Endothelial cell of umbilical vein (primary cell): ENCODE measurements around the gene EIF4A3. TPM values are rescaled to one million over a fixed set of nuclear protein-coding genes. Genes with fewer than 3 reads are reported as not detected.

Experiments used
- BruUV-seq: library from RNA; stranded (reverse); fragments of 400-500 nt; replicated peaks from 2 replicates; lab custom pipeline; 2021; lab: Mats Ljungman, UMichigan
- CTCF ChIA-PET: fragments of 300-600, 350-600 bp; sonication (Branson Sonifier 250); formaldehyde crosslinking; loops from one replicate; lab custom pipeline; 2021; ENCODE audit warnings: antibody characterized with exemption, inconsistent platforms; lab: Charles Lee
- POLR2A ChIA-PET: fragments of 300-600, 350-600 bp; sonication (Branson Sonifier 250); formaldehyde crosslinking; loops from one replicate; lab custom pipeline; 2021; ENCODE audit warnings: antibody characterized with exemption, inconsistent platforms; lab: Charles Lee
- DNase-seq: peaks from one replicate; pipeline ENCODE4 v3.0.0-alpha.2; 2011; ENCODE audit warnings: low read depth, low spot score
- FAIRE-seq: peaks from 2 replicates; lab custom pipeline; 2011; peaks lifted over from hg19 to GRCh38; lab: Jason Lieb, UNC
- H2AFZ ChIP-seq: 2 replicates; pipeline ENCODE4 v1.6.0; 2012; ENCODE audit warnings: low read depth, low read length, control low read depth, inconsistent platforms
- H3K27ac ChIP-seq: 2 replicates; pipeline ENCODE4 v1.5.1; 2011; ENCODE audit warnings: low read depth, mild to moderate bottlenecking, control low read depth, low read length, moderate library complexity; ENCODE audit not compliant: insufficient read depth
- H3K27me3 ChIP-seq, 2 experiments: 2 replicates each; pipeline versions ENCODE4 v1.6.0 to v1.6.1; 2011; ENCODE audit warnings: low read length in 2 of 2, mixed read lengths in 1 of 2; ENCODE audit not compliant: control insufficient read depth in 2 of 2, insufficient read depth in 2 of 2
- H3K36me3 ChIP-seq, 2 experiments: 2 replicates in 1 of 2; 3 replicates in 1 of 2; pipeline ENCODE4 v1.5.1; 2011; ENCODE audit warnings: low read length in 2 of 2, mild to moderate bottlenecking in 1 of 2, moderate library complexity in 1 of 2; ENCODE audit not compliant: control insufficient read depth in 2 of 2, insufficient read depth in 2 of 2; ENCODE audit errors: extremely low read depth in 1 of 2
- H3K4me1 ChIP-seq: 3 replicates; pipeline ENCODE4 v1.5.1; 2011; ENCODE audit warnings: mild to moderate bottlenecking, low read length; ENCODE audit not compliant: control insufficient read depth, insufficient read depth; ENCODE audit errors: extremely low read depth
- H3K4me2 ChIP-seq: 2 replicates; pipeline ENCODE4 v1.6.1; 2011; ENCODE audit warnings: low read length, control low read depth, mixed read lengths; ENCODE audit not compliant: insufficient read depth
- H3K4me3 ChIP-seq, 3 experiments: fragments of 200-600 bp in 1 of 3; sonication (generic), shearing (Covaris generic) in 1 of 3; replicated peaks in 1 of 3; 2 replicates each; pipeline ENCODE4 v1.5.1; 2011 to 2016; ENCODE audit warnings: control low read depth in 3 of 3, low read length in 3 of 3, mild to moderate bottlenecking in 2 of 3, inconsistent platforms in 1 of 3, low read depth in 1 of 3, moderate library complexity in 1 of 3; ENCODE audit not compliant: insufficient read depth in 1 of 3
- H3K79me2 ChIP-seq: 2 replicates; pipeline ENCODE4 v1.6.0; 2012; ENCODE audit warnings: low read length, inconsistent platforms; ENCODE audit not compliant: control insufficient read depth, insufficient read depth
- H3K9ac ChIP-seq: replicated peaks from 2 replicates; pipeline ENCODE3; 2011; ENCODE audit warnings: low read length, control low read depth; ENCODE audit not compliant: insufficient read depth; ENCODE audit errors: extremely low read depth
- H3K9me1 ChIP-seq: replicated peaks from 3 replicates; pipeline ENCODE4 v1.6.0; 2011; ENCODE audit warnings: mild to moderate bottlenecking, low read length; ENCODE audit not compliant: control insufficient read depth, insufficient read depth; ENCODE audit errors: extremely low read depth
- H3K9me3 ChIP-seq: replicated peaks from 2 replicates; pipeline ENCODE4 v1.5.1; 2012; ENCODE audit warnings: low read length, inconsistent platforms; ENCODE audit not compliant: control insufficient read depth, insufficient read depth
- H4K20me1 ChIP-seq: replicated peaks from 2 replicates; pipeline ENCODE3; 2011; ENCODE audit warnings: mild to moderate bottlenecking, low read length; ENCODE audit not compliant: control insufficient read depth, insufficient read depth; ENCODE audit errors: extremely low read depth
- EZH2 ChIP-seq: IDR thresholded peaks from 2 replicates; pipeline ENCODE4 v1.6.1; 2012; ENCODE audit warnings: borderline replicate concordance, low read depth, mild to moderate bottlenecking, moderate library complexity, low read length, inconsistent platforms; ENCODE audit not compliant: severe bottlenecking
- FOS ChIP-seq: IDR thresholded peaks from 2 replicates; pipeline ENCODE4 v1.6.1; 2011; ENCODE audit warnings: mild to moderate bottlenecking, low read length, moderate library complexity, borderline replicate concordance; ENCODE audit not compliant: insufficient read depth
- GATA2 ChIP-seq: IDR thresholded peaks from 2 replicates; pipeline ENCODE4 v1.7.0; 2011; ENCODE audit warnings: low read depth, mild to moderate bottlenecking, moderate library complexity, mixed read lengths, low read length; ENCODE audit not compliant: insufficient read length, insufficient read depth
- JUN ChIP-seq: IDR thresholded peaks from 2 replicates; pipeline ENCODE4 v1.6.1; 2011; ENCODE audit warnings: borderline replicate concordance, low read depth; ENCODE audit not compliant: insufficient read length, insufficient read depth
- MYC ChIP-seq: IDR thresholded peaks from one replicate; pipeline ENCODE4 v1.6.1; 2011; ENCODE audit warnings: mild to moderate bottlenecking, low read depth, low read length
- POLR2A ChIP-seq: IDR thresholded peaks from 2 replicates; pipeline ENCODE4 v1.6.1; 2012; ENCODE audit warnings: low read depth, mild to moderate bottlenecking, control low read depth, low read length
- POLR2AphosphoS5 ChIP-seq: IDR thresholded peaks from 2 replicates; pipeline ENCODE4 v1.6.1; 2012; ENCODE audit warnings: low read depth, mild to moderate bottlenecking, control low read depth, low read length, moderate library complexity; ENCODE audit not compliant: insufficient read depth
- dilution Hi-C: fragments of 300-500 bp; cut with MboI; formaldehyde crosslinking; loops from one replicate; pipeline ENCODE4 v1.15.0; 2019; ENCODE audit warnings: low sequenced_read_pairs; ENCODE audit not compliant: extremely low pct_ligation_motif_present
- intact Hi-C: fragments of 100-400 bp; cut with micrococcal nuclease; formaldehyde crosslinking; loops from one replicate; pipeline ENCODE4 v1.10.0; 2022
- polyA plus RNA-seq, 4 experiments: library from polyadenylated mRNA; depleted of rRNA in 3 of 4; stranded (reverse) in 3 of 4; unstranded in 1 of 4; fragments of >200 nt; gene quantifications; 2 replicates each; pipeline versions ENCODE4 v1.2.1 to v1.2.3, GENCODE V29; 2011 to 2012; ENCODE audit warnings: missing spikeins in 1 of 4
- total RNA-seq: library from RNA; stranded (reverse); gene quantifications from 2 replicates; pipeline ENCODE4 v1.2.3, GENCODE V29; 2021
- TF ChIP-seq, protein P1 (sequence below), 2 donors: IDR thresholded peaks; 1 replicate in 1 of 2; 2 replicates in 1 of 2; pipeline ENCODE4 v1.5.1; 2011; ENCODE audit warnings: low read length in 2 of 2, mild to moderate bottlenecking in 2 of 2, moderate library complexity in 2 of 2, control low read depth in 1 of 2, inconsistent platforms in 1 of 2, low read depth in 1 of 2; ENCODE audit not compliant: insufficient read depth in 1 of 2; ENCODE audit errors: extremely low read depth in 1 of 2
- TF ChIP-seq, protein P2 (sequence below): IDR thresholded peaks from 2 replicates; pipeline ENCODE4 v1.6.1; 2011; ENCODE audit not compliant: insufficient read depth, insufficient read length

Gene EIF4A3
- total and polyA plus RNA-seq, 2 donors (not counting 3 experiments of a cell fraction or from before 2014, with no cell fraction given) = 90.4 to 94.5 TPM

DNA sequence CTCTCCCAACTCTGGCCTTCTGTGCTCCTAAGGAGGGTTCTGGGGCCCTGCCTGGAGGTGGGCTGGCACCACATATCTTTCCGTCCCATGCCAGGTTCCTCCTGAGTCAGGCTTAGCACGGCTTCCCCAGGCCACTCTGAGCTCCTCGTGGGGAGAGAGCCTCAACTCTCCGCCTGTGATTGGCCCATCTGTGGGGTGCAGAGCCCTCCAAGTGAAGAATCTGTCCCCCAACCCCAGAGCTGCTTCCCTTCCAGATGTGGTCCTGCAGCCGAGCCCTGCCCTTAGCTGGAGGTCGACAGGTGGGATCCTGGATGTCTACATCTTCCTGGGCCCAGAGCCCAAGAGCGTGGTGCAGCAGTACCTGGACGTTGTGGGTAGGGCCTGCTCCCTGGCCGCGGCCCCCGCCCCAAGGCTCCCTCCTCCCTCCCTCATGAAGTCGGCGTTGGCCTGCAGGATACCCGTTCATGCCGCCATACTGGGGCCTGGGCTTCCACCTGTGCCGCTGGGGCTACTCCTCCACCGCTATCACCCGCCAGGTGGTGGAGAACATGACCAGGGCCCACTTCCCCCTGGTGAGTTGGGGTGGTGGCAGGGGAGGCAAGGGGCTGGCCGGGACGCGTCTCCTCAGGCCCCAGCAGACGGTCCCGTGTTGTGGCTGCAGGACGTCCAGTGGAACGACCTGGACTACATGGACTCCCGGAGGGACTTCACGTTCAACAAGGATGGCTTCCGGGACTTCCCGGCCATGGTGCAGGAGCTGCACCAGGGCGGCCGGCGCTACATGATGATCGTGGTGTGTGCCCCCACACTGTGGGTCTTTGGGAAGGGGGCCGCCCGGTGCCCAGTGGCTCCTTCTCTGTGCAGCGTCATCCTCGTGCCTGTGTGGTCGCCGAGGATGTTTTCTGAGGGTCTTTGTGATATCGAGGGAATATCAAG is 38.6 kb downstream of the EIF4A3 start:
- Histone ChIP-seq H3K36me3 (no peaks in the 10 kb centered on the region), H3K4me2 (no peak overlapping the region), H3K4me1 (no peaks in the 10 kb centered on the region), H3K27ac (no peak overlapping the region), H4K20me1 (no peaks in the 10 kb centered on the region), H3K9me3 (no peaks in the 10 kb centered on the region), H3K4me3 (no peak overlapping the region), H2AFZ (no peak overlapping the region), H3K9ac (no peak overlapping the region), H3K27me3 (no peaks in the 10 kb centered on the region), H3K9me1 (no peaks in the 10 kb centered on the region), H3K79me2 (no peaks in the 10 kb centered on the region)
- DNase-seq = no peak
- ChIA-PET POLR2A (no interaction called here), CTCF (interaction anchor here (0.7 to 1.3 kb wide), 2 partner anchors 10 to 16 kb away, joined by 3 read pairs; no protein-coding TSS in a partner anchor)
- no peak for FAIRE-seq
- TF ChIP-seq, protein P1, sequence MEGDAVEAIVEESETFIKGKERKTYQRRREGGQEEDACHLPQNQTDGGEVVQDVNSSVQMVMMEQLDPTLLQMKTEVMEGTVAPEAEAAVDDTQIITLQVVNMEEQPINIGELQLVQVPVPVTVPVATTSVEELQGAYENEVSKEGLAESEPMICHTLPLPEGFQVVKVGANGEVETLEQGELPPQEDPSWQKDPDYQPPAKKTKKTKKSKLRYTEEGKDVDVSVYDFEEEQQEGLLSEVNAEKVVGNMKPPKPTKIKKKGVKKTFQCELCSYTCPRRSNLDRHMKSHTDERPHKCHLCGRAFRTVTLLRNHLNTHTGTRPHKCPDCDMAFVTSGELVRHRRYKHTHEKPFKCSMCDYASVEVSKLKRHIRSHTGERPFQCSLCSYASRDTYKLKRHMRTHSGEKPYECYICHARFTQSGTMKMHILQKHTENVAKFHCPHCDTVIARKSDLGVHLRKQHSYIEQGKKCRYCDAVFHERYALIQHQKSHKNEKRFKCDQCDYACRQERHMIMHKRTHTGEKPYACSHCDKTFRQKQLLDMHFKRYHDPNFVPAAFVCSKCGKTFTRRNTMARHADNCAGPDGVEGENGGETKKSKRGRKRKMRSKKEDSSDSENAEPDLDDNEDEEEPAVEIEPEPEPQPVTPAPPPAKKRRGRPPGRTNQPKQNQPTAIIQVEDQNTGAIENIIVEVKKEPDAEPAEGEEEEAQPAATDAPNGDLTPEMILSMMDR (IDR thresholded peaks at IDR 0.05; ENCODE audit: extremely low read depth in 1 of 2, insufficient read depth in 1 of 2, low read depth in 1 of 2, low read length in 2 of 2) = no peak
- TF ChIP-seq EZH2 (no peak), GATA2 (no peak), POLR2AphosphoS5 (no peak), MYC (no peak), POLR2A (no peak), FOS (no peak), JUN (no peak)
- TF ChIP-seq, protein P2, sequence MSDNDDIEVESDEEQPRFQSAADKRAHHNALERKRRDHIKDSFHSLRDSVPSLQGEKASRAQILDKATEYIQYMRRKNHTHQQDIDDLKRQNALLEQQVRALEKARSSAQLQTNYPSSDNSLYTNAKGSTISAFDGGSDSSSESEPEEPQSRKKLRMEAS = no peak
- intact Hi-C loops = loop anchor here (10.0 kb wide), 1 partner anchor 256 kb away; no protein-coding TSS in a partner anchor
- dilution Hi-C loops = no loop called here
- no TSS peak for BruUV-seq
